ENCODE results near the gene MTUS2. TPM values are rescaled to one million over a fixed set of nuclear protein-coding genes. Genes with fewer than 3 reads are reported as not detected.

Gene MTUS2
- total RNA-seq, 4 donors from 2014 or later = 0.16 to 0.75 (median 0.24) TPM

- no peaks in the 10 kb centered on the region for H3K4me1 ChIP-seq
- H3K36me3 ChIP-seq = peaks cover 0 to 14% (median 2%) of the 10 kb centered on the region in 4 donors
- DNase-seq = no peak
- H3K27ac ChIP-seq = no peak overlapping the region
- H3K27me3 ChIP-seq = no peaks in the 10 kb centered on the region
- intact Hi-C loops (cut with DNase I; ENCODE audit: low total_unique reads) = loop anchor here (5.0 to 10.0 kb wide), 2 partner anchors 75 to 1377 kb away; partner anchors contain the start of gene SLC7A1
- WGBS, 2 donors (ENCODE audit: low coverage in 1 of 2) = 80 to 96% methylated on average over 1 to 3 of the region's 3 CpGs
- H3K4me3 ChIP-seq = no peak overlapping the region
- in situ Hi-C loops (cut with MboI; ENCODE audit: low pct_ligation_motif_present in 1 of 4, low pct_unique_long_range_greater_than_20kb in 1 of 4, low sequenced_read_pairs in 3 of 4) = loop anchor here (10.0 to 25.0 kb wide), 3 partner anchors 192 to 595 kb away; no protein-coding TSS in a partner anchor
- H3K9me3 ChIP-seq = no peaks in the 10 kb centered on the region
- no peak for TF ChIP-seq POLR2AphosphoS5 (IDR thresholded peaks at IDR 0.05)
- TF ChIP-seq POLR2A (IDR thresholded peaks at IDR 0.05) = no peak
- no peak for TF ChIP-seq EP300 (IDR thresholded peaks at IDR 0.05; ENCODE audit: low read depth)
- no peak for TF ChIP-seq CTCF (IDR thresholded peaks at IDR 0.05)
Observed at GRCh38 chr13:29519921-29520320, 699.8 kb downstream of the MTUS2 start.

GRCh38 chr13:29520671-29521070 lies 700.5 kb downstream of the MTUS2 start:
- in situ Hi-C loops (cut with MboI; ENCODE audit: low pct_ligation_motif_present in 1 of 4, low pct_unique_long_range_greater_than_20kb in 1 of 4, low sequenced_read_pairs in 3 of 4) (loop anchor here in 2 of 4 donors (25.0 kb wide), 2 partner anchors 192 to 592 kb away; no protein-coding TSS in a partner anchor), intact Hi-C loops (cut with DNase I; ENCODE audit: low total_unique reads) (no loop called here)
- no peak for DNase-seq
- no peaks in the 10 kb centered on the region for H3K27me3 ChIP-seq
- H3K4me1 ChIP-seq = no peaks in the 10 kb centered on the region
- H3K36me3 ChIP-seq = peaks cover 0 to 9% (median 2%) of the 10 kb centered on the region in 4 donors
- WGBS, 2 donors (ENCODE audit: low coverage in 1 of 2) = 82 to 90% methylated on average over 4 of the region's 4 CpGs
- TF ChIP-seq POLR2A (IDR thresholded peaks at IDR 0.05) = no peak
- no peak for TF ChIP-seq CTCF (IDR thresholded peaks at IDR 0.05)
- no peak for TF ChIP-seq EP300 (IDR thresholded peaks at IDR 0.05; ENCODE audit: low read depth)
- TF ChIP-seq POLR2AphosphoS5 (IDR thresholded peaks at IDR 0.05) = no peak
- H3K9me3 ChIP-seq = no peaks in the 10 kb centered on the region
- no peak overlapping the region for H3K4me3 ChIP-seq
- no peak overlapping the region for H3K27ac ChIP-seq

- DNase-seq = no peak
- WGBS, 2 donors (ENCODE audit: low coverage in 1 of 2) = 95 to 100% methylated on average over 1 to 14 of the region's 14 CpGs
- Histone ChIP-seq H3K27ac (no peak overlapping the region), H3K9me3 (no peaks in the 10 kb centered on the region), H3K36me3 (peaks cover 0 to 5% (median 2%) of the 10 kb centered on the region in 4 donors), H3K4me3 (no peak overlapping the region), H3K4me1 (no peaks in the 10 kb centered on the region), H3K27me3 (no peaks in the 10 kb centered on the region)
- intact Hi-C loops (cut with DNase I; ENCODE audit: low total_unique reads) = no loop called here
- in situ Hi-C loops (cut with MboI; ENCODE audit: low pct_ligation_motif_present in 1 of 4, low pct_unique_long_range_greater_than_20kb in 1 of 4, low sequenced_read_pairs in 3 of 4) = loop anchor here in 2 of 4 donors (25.0 kb wide), 2 partner anchors 191 to 591 kb away; no protein-coding TSS in a partner anchor
- no peak for TF ChIP-seq CTCF (IDR thresholded peaks at IDR 0.05)
Observed at GRCh38 chr13:29521336-29521735, 701.2 kb downstream of the MTUS2 start.

- no peak overlapping the region for H3K4me3 ChIP-seq
- intact Hi-C loops (cut with DNase I; ENCODE audit: low total_unique reads) = no loop called here
- DNase-seq = no peak
- 89 to 92% methylated on average over 13 to 16 of the region's 16 CpGs for WGBS, 2 donors (ENCODE audit: low coverage in 1 of 2)
- H3K36me3 ChIP-seq = peaks cover 0 to 5% (median 2%) of the 10 kb centered on the region in 4 donors
- no peak for TF ChIP-seq POLR2A (IDR thresholded peaks at IDR 0.05)
- peak in 1 of 3 donors; percentile 45 for TF ChIP-seq POLR2AphosphoS5 (IDR thresholded peaks at IDR 0.05)
- no peaks in the 10 kb centered on the region for H3K9me3 ChIP-seq
- no peaks in the 10 kb centered on the region for H3K4me1 ChIP-seq
- no peaks in the 10 kb centered on the region for H3K27me3 ChIP-seq
- peak overlapping the region in 1 of 4 donors; percentile 13 for H3K27ac ChIP-seq
- in situ Hi-C loops (cut with MboI; ENCODE audit: low pct_ligation_motif_present in 1 of 4, low pct_unique_long_range_greater_than_20kb in 1 of 4, low sequenced_read_pairs in 3 of 4) = loop anchor here in 2 of 4 donors (25.0 kb wide), 2 partner anchors 190 to 590 kb away; no protein-coding TSS in a partner anchor
Observed at GRCh38 chr13:29522044-29522685, 702.0 kb downstream of the MTUS2 start.
